Activated naive CD4-positive, alpha-beta T cell treated with anti-CD3 and anti-CD28 coated beads for 36 hours (primary cell): ENCODE results near the gene SCNN1B. TPM values are rescaled to one million over a fixed set of nuclear protein-coding genes. Genes with fewer than 3 reads are reported as not detected.

ENCODE experiments used
- CTCF ChIA-PET: fragments of 350-600 bp; sonication (Branson Sonifier 250); formaldehyde crosslinking; loops from one replicate; lab custom pipeline; 2021; ENCODE audit warnings: antibody characterized with exemption; lab: Charles Lee
- DNase-seq: peaks from one replicate; pipeline ENCODE4 v3.0.0-alpha.2; 2020
- H3K27ac Mint-ChIP-seq: one replicate; pipeline ENCODE4 v1.8.0; 2021; ENCODE audit warnings: mild to moderate bottlenecking, mixed read lengths
- H3K27me3 Mint-ChIP-seq: one replicate; pipeline ENCODE4 v1.8.0; 2021; ENCODE audit warnings: low read depth, mixed read lengths
- H3K36me3 Mint-ChIP-seq: one replicate; pipeline ENCODE4 v1.8.0; 2021; ENCODE audit warnings: low read depth, mixed read lengths
- H3K4me1 Mint-ChIP-seq: one replicate; pipeline ENCODE4 v1.8.0; 2021; ENCODE audit warnings: low read depth, mixed read lengths
- H3K4me3 Mint-ChIP-seq: one replicate; pipeline ENCODE4 v1.8.0; 2021; ENCODE audit warnings: mild to moderate bottlenecking, moderate library complexity, mixed read lengths
- H3K9me3 Mint-ChIP-seq: one replicate; pipeline ENCODE4 v1.8.0; 2021; ENCODE audit warnings: mixed read lengths
- intact Hi-C: fragments of 100-400 bp; cut with micrococcal nuclease; formaldehyde crosslinking; loops from one replicate; pipeline ENCODE4 v1.15.1; 2023
- total RNA-seq, 2 experiments: library from RNA; stranded (reverse); gene quantifications; one replicate each; pipeline ENCODE4 v1.2.3, GENCODE V29; 2021

The SCNN1B gene
- total RNA-seq, 2 experiments from 2014 or later: not detected

DNA sequence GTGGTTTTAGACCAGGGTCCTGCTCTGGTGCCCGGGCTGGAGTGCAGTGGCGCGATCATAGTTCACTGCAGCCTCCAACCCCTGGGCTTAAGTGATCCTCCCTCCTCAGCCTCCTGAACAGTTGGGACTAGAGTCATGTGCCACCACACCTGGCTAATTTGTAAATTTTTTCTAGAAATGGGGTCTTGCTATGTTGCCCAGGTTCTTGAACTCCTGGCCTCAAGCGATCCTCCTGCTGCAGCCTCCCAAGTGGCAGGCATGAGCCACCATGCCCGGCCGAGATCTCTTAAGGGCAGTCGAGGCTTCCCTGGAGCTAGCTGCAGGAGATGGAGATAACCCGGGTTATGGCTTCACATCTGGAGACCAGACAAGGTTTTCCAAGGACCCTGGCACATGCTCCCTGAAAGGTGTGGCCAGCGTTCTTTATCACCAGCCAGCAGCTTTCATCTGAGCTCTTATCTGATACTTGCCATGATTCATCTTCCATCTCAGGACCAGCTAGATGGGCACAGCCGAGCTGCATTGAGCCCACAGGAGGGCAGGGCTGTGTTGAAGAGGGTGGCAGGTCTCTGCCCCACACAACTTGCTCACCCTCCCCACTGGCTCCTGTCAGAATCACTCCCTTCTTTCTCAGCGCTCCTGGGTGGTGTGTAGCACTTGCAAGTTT, 28.6 kb downstream of the SCNN1B start:
- no peaks in the 10 kb centered on the region for H3K27me3 Mint-ChIP-seq
- no peaks in the 10 kb centered on the region for H3K4me1 Mint-ChIP-seq
- no peak overlapping the region for H3K27ac Mint-ChIP-seq
- H3K9me3 Mint-ChIP-seq: no peaks in the 10 kb centered on the region
- intact Hi-C loops: no loop called here
- CTCF ChIA-PET: interaction anchor here (1.1 kb wide), 1 partner anchor 198 kb away, joined by 4 read pairs; no protein-coding TSS in a partner anchor
- H3K4me3 Mint-ChIP-seq: no peak overlapping the region
- DNase-seq: no peak
- no peaks in the 10 kb centered on the region for H3K36me3 Mint-ChIP-seq

DNA sequence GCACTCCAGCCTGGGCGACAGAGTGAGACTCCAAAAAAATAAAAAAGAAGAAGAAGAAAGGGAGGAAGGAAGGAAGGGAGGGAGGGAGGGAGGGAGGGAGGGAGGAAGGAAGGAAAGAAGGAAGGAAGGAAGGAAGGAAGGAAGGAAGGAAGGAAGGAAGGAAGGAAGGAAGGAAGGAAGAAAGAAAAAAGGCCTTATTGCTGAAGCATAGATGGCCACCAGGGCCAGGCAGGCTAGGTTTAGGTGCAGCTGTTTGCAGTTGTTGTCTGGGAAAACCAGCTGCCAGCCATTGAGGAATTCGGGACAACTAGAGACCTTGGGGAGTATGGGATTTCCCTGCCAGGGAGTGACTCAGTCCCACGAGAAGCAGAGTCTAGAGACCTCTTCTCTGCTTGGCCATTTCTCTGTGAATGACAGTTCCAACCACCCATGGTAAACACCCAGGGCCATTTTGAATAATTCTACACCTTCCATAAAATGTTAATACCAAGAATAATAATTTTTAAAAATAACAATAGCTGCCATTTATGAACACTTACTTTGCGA, 31.0 kb downstream of the SCNN1B start:
- Mint-ChIP-seq H3K27ac (no peak overlapping the region), H3K4me3 (no peak overlapping the region), H3K27me3 (no peaks in the 10 kb centered on the region), H3K4me1 (no peaks in the 10 kb centered on the region), H3K36me3 (no peaks in the 10 kb centered on the region), H3K9me3 (no peaks in the 10 kb centered on the region)
- CTCF ChIA-PET: no interaction called here
- no peak for DNase-seq
- intact Hi-C loops: no loop called here

DNA sequence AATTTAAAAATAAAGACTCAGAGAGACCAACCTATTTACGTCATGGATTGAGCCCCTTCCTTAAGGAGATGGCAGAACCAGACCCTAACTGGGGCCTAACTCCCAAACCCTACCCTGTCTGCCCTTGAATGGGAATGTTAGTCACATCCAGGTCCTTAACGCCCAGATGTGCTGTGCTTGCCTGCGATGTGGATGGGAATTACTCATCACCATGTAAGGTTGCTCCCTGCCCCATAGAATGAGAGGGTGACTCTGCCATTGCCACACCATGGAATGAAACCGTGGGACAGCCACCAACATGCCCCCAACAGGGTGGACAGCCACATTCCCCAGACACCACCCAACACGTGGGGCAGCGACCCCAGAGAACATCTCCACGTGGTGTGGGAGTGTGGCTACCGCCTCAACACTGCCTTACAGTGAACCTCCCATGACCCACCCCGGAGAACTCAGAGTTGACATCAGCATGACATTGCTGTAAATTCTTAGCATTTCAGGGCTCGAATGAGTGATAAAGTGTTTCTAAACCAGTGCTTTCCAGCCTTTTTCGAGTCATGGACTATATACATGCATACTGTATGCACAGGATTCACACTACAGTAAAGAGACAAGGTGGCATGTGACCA, 31.8 kb downstream of the SCNN1B start:
- Mint-ChIP-seq H3K4me3 (no peak overlapping the region), H3K9me3 (no peaks in the 10 kb centered on the region)
- intact Hi-C loops: no loop called here

DNA sequence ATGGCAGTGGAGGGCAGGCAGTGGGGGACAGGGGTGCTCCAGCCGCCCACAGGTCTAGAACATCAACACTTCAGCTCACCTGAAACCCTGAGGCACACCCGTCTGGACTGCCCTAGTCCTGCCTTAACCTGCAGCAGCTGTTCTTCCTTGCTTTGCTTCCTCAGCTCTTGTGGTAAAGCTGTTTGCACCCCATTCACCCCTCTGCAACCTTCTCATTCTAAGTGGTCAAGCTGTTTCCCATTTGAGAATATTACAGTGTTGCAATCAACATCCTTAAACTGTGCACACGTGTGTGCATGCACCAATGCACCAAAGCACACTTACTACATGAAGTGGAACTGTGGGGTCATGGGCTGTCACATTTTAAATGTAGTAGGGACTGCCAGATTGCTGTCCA, 32.4 kb downstream of the SCNN1B start:
- CTCF ChIA-PET: no interaction called here
- Mint-ChIP-seq H3K4me1 (no peaks in the 10 kb centered on the region), H3K36me3 (no peaks in the 10 kb centered on the region), H3K27me3 (no peaks in the 10 kb centered on the region), H3K4me3 (no peak overlapping the region), H3K9me3 (no peaks in the 10 kb centered on the region), H3K27ac (no peak overlapping the region)
- intact Hi-C loops: no loop called here
- DNase-seq: no peak

More for the DNA sequence above, 31.8 kb downstream of the SCNN1B start:
- CTCF ChIA-PET: no interaction called here
- H3K27ac Mint-ChIP-seq: no peak overlapping the region
- H3K4me1 Mint-ChIP-seq: no peaks in the 10 kb centered on the region
- no peaks in the 10 kb centered on the region for H3K36me3 Mint-ChIP-seq
- H3K27me3 Mint-ChIP-seq: no peaks in the 10 kb centered on the region
- no peak for DNase-seq

DNA sequence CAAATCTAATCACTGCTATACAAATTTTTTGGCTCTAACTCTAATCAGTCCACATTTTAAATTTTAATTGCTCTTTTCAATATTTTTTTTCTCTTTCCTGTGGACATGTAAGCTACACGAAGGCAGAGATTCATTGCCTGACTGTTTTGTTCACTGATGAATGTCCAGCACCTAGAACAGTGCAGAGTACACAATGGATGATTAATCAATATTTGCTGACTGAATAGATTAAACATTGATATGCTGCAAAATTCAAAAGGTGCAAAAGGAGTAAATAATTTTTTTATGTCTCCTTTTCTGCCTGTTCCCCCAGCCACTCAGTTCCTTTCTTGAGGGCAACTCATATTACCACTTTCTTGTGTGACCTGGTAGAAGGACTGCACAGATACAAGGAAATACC, 32.8 kb downstream of the SCNN1B start:
- DNase-seq: no peak
- Mint-ChIP-seq H3K27me3 (no peaks in the 10 kb centered on the region), H3K36me3 (no peaks in the 10 kb centered on the region), H3K4me3 (no peak overlapping the region), H3K27ac (no peak overlapping the region), H3K4me1 (no peaks in the 10 kb centered on the region), H3K9me3 (no peaks in the 10 kb centered on the region)
- CTCF ChIA-PET: interaction anchor here (0.7 kb wide), 1 partner anchor 400 kb away, joined by 9 read pairs; no protein-coding TSS in a partner anchor
- intact Hi-C loops: no loop called here

DNA sequence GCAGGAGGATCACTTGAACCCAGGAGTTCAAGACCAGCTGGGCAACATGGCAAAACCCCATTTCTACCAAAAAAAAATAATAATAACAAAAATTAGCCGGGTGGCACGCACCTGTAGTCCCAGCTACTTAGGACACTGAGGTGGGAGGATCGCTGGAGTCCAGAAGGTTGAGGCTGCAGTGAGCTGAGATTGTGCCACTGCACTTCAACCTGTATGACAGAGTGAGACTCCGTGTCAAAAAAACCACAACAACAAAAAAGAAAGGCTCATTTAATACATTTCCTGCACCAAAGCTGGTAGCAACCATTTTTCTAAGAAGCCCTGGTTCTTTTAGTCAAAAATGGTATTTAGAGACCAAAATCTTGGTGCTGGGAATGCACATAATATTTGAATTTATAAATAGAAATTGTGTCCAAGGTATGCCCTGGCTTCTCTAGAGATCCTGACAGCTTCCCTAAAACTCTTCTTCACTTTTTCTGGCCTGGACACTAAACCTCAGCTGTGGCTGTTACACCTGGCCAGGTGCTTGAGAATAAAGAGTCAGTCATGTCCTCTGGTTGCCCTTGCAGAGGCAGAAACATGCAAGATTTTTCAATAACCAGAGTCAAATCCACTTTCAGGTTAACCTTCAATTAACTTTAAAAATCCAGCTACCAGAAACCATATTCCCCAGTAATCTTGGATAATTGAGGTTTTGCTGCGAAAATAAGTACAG, 35.9 kb downstream of the SCNN1B start:
- no peak for DNase-seq
- H3K4me1 Mint-ChIP-seq: no peaks in the 10 kb centered on the region
- no peaks in the 10 kb centered on the region for H3K36me3 Mint-ChIP-seq
- intact Hi-C loops: no loop called here
- no peak overlapping the region for H3K27ac Mint-ChIP-seq
- no peaks in the 10 kb centered on the region for H3K27me3 Mint-ChIP-seq
- CTCF ChIA-PET: no interaction called here
- no peaks in the 10 kb centered on the region for H3K9me3 Mint-ChIP-seq
- H3K4me3 Mint-ChIP-seq: no peak overlapping the region

DNA sequence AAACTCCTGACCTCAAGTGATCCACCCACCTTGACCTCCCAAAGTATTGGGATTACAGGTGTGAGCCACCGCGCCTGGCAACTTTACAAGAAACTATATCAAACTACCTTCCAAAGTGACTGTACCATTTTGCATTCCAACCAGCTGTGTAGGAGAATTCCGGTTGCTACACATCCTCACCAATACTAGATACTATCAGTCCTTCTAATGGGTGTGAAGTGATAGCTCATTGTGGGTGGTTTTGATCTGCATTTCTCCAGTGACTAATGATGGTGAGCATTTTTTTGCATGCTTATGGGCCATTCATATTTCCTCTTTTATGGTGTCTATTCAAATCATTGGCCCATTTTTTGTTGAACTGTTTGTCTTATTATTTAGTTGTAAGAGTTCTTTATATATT, 37.7 kb downstream of the SCNN1B start:
- no peak for DNase-seq
- no peaks in the 10 kb centered on the region for H3K4me1 Mint-ChIP-seq
- no peaks in the 10 kb centered on the region for H3K36me3 Mint-ChIP-seq
- no peaks in the 10 kb centered on the region for H3K27me3 Mint-ChIP-seq
- no peaks in the 10 kb centered on the region for H3K9me3 Mint-ChIP-seq
- intact Hi-C loops: no loop called here
- CTCF ChIA-PET: no interaction called here
- no peak overlapping the region for H3K4me3 Mint-ChIP-seq
- H3K27ac Mint-ChIP-seq: no peak overlapping the region

DNA sequence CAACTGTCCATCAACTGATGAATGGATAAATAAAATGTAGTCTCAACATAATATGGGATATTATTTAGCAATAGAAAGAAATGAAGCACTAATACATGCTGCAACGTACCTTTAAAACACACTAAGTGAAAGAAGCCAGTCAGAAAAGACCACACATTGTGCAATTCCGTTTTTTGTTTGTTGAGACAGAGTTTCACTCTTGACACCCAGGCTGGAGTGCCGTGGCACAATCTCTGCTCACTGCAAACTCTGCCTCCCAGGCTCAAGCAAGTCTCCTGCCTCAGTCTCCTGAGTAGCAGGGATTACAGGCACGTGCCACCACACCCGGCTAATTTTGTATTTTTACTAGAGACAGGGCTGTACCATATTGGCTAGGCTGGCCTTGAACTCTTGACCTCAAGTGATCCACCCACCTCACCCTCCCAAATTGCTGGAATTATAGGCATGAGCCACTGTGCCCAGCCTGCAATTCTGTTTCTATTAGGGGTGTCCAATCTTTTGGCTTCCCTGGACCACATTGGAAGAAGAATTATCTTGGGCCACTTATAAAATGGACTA, 40.1 kb downstream of the SCNN1B start:
- H3K9me3 Mint-ChIP-seq: no peaks in the 10 kb centered on the region
- CTCF ChIA-PET: no interaction called here
- H3K27me3 Mint-ChIP-seq: no peaks in the 10 kb centered on the region
- H3K27ac Mint-ChIP-seq: no peak overlapping the region
- intact Hi-C loops: no loop called here
- no peak overlapping the region for H3K4me3 Mint-ChIP-seq
- no peaks in the 10 kb centered on the region for H3K4me1 Mint-ChIP-seq
- no peak for DNase-seq
- no peaks in the 10 kb centered on the region for H3K36me3 Mint-ChIP-seq

DNA sequence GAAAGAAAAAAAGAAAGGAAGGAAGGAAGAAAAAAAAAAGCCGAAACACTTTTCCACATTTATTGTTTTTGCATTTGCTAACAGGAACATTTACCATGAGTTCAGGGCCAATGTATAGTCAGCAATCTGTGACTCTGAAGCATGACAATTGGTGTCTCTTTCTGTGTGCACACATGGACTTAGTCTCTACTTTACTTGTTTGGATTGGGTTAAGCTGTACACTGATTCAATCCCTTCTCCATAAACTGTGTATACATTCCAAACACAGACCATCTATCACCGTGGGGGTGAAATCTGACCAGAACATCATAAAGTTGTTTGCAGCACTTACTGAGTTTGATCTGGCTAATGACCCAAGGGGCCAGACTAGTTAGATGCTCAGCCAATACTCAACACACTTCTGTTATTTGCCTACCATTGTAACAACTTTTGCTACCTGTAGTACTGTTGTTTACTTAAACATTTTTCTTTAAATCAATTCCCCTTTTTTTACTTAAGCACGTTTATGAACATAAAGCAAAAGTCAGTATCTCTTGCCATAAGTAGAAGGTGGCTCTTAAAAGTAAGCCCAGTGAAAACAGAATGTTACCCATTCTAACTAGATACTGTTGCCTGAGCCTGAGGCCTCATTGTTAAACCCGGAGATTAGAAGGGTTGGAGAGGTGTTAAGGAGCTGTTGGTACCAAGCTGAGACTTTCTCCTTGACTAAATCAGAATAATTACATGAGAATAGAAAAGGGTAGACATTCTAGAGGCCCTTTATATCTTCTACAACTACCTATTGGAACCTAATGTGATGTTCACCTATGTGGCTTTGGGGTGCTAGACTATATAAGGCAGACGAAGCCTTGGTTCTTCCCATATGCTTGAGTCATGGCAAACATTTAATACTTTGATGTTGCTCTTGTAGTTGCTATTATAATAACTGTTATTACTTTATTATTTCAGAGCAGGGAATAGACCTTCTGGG, 41.8 kb downstream of the SCNN1B start:
- H3K36me3 Mint-ChIP-seq: no peaks in the 10 kb centered on the region
- H3K27ac Mint-ChIP-seq: no peak overlapping the region
- H3K9me3 Mint-ChIP-seq: no peaks in the 10 kb centered on the region
- intact Hi-C loops: no loop called here
- DNase-seq: no peak
- no peaks in the 10 kb centered on the region for H3K4me1 Mint-ChIP-seq
- no peak overlapping the region for H3K4me3 Mint-ChIP-seq
- CTCF ChIA-PET: no interaction called here
- H3K27me3 Mint-ChIP-seq: peaks cover 3% of the 10 kb centered on the region

DNA sequence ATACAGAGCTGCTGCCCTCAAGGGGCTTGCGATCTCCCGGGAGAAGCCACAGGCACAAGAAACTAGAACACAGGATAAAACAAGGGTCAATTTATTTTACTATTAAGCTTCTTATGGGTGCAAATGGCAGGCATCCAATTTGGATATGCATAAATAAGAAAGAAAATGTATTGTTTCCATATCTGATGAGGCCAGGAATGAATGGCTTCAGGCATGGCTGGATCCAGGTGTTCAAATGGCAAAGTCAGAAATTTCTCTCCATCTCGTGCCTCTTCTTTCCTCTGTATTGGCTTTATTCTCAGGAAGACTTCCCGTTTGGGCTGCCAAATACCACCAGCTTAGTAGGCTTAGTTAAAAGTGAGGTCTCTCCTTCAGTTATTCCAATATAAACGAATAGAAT, 43.1 kb downstream of the SCNN1B start:
- intact Hi-C loops: no loop called here

DNA sequence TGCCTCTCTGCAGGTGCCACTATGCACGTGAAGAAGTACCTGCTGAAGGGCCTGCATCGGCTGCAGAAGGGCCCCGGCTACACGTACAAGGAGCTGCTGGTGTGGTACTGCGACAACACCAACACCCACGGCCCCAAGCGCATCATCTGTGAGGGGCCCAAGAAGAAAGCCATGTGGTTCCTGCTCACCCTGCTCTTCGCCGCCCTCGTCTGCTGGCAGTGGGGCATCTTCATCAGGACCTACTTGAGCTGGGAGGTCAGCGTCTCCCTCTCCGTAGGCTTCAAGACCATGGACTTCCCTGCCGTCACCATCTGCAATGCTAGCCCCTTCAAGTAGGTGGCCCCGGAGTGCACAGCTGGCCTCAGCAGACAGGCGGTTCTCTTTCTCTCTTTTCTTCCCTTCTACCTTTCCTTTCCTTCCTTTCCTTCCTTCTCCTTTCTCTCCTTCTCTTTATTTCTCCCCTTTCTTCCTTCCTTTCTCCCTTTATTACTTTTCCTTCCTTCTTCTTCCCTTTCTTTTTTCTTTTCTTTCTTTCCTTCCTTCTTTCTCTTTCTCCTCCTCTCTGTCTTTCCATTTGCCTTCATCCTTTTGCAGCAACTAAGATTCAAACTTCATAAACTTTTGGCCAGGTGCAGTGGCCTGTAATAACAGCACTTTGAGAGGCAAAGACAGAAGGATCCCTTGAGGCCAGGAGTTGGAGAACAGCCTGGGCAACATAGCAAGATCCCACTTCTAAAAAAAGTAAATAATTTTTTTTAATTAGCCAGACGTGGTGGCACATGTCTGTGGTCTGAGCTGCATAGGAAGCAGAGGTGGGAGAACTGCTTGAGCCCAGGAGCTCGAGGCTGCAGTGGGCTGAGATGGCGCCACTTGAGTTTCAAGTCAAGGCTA, 46.7 kb downstream of the SCNN1B start:
- Mint-ChIP-seq H3K27me3 (peaks cover 9% of the 10 kb centered on the region), H3K27ac (no peak overlapping the region), H3K36me3 (no peaks in the 10 kb centered on the region), H3K4me1 (no peaks in the 10 kb centered on the region), H3K9me3 (peaks cover 4% of the 10 kb centered on the region), H3K4me3 (no peak overlapping the region)
- intact Hi-C loops: no loop called here
- no peak for DNase-seq
- CTCF ChIA-PET: no interaction called here

More for the DNA sequence above, 43.1 kb downstream of the SCNN1B start:
- Mint-ChIP-seq H3K9me3 (no peaks in the 10 kb centered on the region), H3K36me3 (no peaks in the 10 kb centered on the region), H3K27me3 (peaks cover 3% of the 10 kb centered on the region), H3K27ac (no peak overlapping the region), H3K4me1 (no peaks in the 10 kb centered on the region), H3K4me3 (no peak overlapping the region)
- CTCF ChIA-PET: no interaction called here
- no peak for DNase-seq
